ENCODE measurements around the gene RTL9.
"Not testable (repeated sequence)": the region's sequence is repeated elsewhere in the genome, so short reads cannot be mapped to it uniquely, and the experiment has no call there.

The RTL9 gene

GRCh38 chrX:110399497-110399896, 40.8 kb downstream of the RTL9 start:
- no peaks in the 10 kb centered on the region for H3K36me3 ChIP-seq (ENCODE audit: insufficient read depth, low read depth, low read length)
- no peak overlapping the region for H3K4me3 ChIP-seq (ENCODE audit: low read length)
- no peak overlapping the region for H3K27ac ChIP-seq (ENCODE audit: low read length)
- no peaks in the 10 kb centered on the region for H3K9me3 ChIP-seq (ENCODE audit: insufficient read depth, low read depth, low read length)
- H3K27me3 ChIP-seq (ENCODE audit: insufficient read depth, low read length), result no peaks in the 10 kb centered on the region
- H3K4me1 ChIP-seq (ENCODE audit: insufficient read depth, low read length), result peaks cover 2% of the 10 kb centered on the region; the same call in 1 of the 2 replicates
- H3K9ac ChIP-seq (ENCODE audit: low read depth, low read length), result no peak overlapping the region

GRCh38 chrX:110399966-110400365, 41.3 kb downstream of the RTL9 start:
- Histone ChIP-seq H3K9me3 (ENCODE audit: insufficient read depth, low read depth, low read length) (no peaks in the 10 kb centered on the region), H3K4me1 (ENCODE audit: insufficient read depth, low read length) (peaks cover 3% of the 10 kb centered on the region; the same call in 1 of the 2 replicates), H3K27ac (ENCODE audit: low read length) (no peak overlapping the region)

DNA sequence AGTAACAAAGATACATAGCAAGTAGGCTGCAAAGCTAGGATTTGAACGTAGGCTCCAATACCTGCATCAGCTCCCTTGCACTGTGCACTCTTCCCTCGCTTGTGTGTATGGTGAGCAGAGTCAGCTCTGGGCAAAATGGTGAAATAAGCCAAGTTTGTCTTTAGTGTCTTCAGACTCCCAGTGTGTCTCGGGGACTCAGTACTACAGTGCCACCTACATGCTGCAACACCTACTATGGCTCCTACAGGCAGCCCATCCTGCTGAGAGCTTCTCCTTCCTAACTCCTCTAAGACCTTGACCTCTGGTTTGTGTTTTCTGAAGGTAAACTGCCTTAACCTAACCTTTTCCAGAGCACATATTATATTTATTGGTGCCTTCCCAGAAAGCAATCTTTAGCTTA, 42.5 kb downstream of the RTL9 start:
- no peaks in the 10 kb centered on the region for H3K9me3 ChIP-seq (ENCODE audit: insufficient read depth, low read depth, low read length)
- H3K4me3 ChIP-seq (ENCODE audit: low read length), result no peak overlapping the region
- peaks cover 3% of the 10 kb centered on the region; the same call in 1 of the 2 replicates for H3K4me1 ChIP-seq (ENCODE audit: insufficient read depth, low read length)
- H3K9ac ChIP-seq (ENCODE audit: low read depth, low read length), result no peak overlapping the region
- no peak overlapping the region for H3K27ac ChIP-seq (ENCODE audit: low read length)
- no peaks in the 10 kb centered on the region for H3K27me3 ChIP-seq (ENCODE audit: insufficient read depth, low read length)
- no peaks in the 10 kb centered on the region for H3K36me3 ChIP-seq (ENCODE audit: insufficient read depth, low read depth, low read length)

More at GRCh38 chrX:110399966-110400365, 41.3 kb downstream of the RTL9 start:
- H3K9ac ChIP-seq (ENCODE audit: low read depth, low read length), result no peak overlapping the region
- no peaks in the 10 kb centered on the region for H3K36me3 ChIP-seq (ENCODE audit: insufficient read depth, low read depth, low read length)
- H3K4me3 ChIP-seq (ENCODE audit: low read length), result no peak overlapping the region
- H3K27me3 ChIP-seq (ENCODE audit: insufficient read depth, low read length), result no peaks in the 10 kb centered on the region

DNA sequence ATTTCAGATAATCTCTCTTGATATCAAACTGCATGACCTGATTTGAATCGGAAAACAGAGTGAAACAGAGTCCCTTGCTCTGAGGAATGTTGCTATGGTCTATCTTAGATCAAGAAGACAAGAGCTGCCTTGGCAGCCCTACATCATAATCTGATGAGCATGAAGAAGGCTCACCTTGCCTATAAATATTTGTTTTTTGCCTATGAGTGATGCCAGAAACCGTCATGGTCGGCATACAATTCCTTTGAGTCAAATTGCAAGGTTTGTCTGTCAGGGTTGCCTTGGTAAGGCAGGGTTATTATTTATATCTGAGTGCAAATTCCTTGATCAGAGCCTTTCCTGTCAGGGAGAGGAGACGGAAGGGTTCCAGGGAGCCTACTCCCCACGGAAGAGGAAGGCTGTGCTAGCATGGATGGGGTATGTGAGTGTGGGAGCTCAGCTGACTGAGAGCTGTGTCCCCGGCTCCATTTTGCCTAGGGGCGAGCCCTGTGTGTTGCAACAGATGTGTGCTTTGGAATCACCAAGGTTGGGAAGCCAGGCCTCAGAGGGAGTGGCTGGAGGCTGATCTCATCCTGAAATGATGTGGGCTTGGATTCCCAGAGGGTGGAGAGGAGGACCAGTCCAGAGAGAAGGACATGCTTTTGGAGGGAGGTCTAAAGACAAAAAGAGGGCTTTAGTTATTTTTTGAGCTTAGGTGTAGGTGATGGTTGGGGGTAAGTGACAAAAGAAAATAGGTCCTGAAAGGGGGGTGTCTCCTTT, 43.6 kb downstream of the RTL9 start:
- H3K4me1 ChIP-seq (ENCODE audit: insufficient read depth, low read length), result peaks cover 3% of the 10 kb centered on the region; the same call in 1 of the 2 replicates
- H3K27me3 ChIP-seq (ENCODE audit: insufficient read depth, low read length), result no peaks in the 10 kb centered on the region

DNA sequence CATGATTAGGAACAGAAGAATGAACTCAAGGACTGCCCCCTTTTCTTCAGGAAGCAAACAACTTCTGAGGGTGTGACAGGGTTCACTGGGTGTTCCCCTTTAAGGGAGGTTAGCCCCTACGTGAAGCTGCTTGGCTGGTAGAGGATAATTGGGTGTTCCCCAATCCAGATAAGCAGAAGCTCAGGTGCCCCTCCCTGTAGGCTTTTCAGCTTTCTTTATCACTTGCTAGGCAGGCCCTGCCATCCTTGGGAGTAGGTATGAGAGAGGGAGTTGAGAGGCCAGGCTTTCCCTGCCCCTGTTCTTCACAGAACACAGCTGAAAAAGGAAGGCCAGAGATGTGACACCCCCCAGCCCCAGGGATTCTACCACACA, 44.2 kb downstream of the RTL9 start:
- no peak overlapping the region for H3K4me3 ChIP-seq (ENCODE audit: low read length)
- peaks cover 3% of the 10 kb centered on the region; the same call in 1 of the 2 replicates for H3K4me1 ChIP-seq (ENCODE audit: insufficient read depth, low read length)
- no peak overlapping the region for H3K27ac ChIP-seq (ENCODE audit: low read length)
- no peaks in the 10 kb centered on the region for H3K36me3 ChIP-seq (ENCODE audit: insufficient read depth, low read depth, low read length)
- no peaks in the 10 kb centered on the region for H3K27me3 ChIP-seq (ENCODE audit: insufficient read depth, low read length)
- H3K9me3 ChIP-seq (ENCODE audit: insufficient read depth, low read depth, low read length), result no peaks in the 10 kb centered on the region
- H3K9ac ChIP-seq (ENCODE audit: low read depth, low read length), result no peak overlapping the region

More for the DNA sequence above, 43.6 kb downstream of the RTL9 start:
- Histone ChIP-seq H3K9ac (ENCODE audit: low read depth, low read length) (no peak overlapping the region), H3K27ac (ENCODE audit: low read length) (no peak overlapping the region), H3K9me3 (ENCODE audit: insufficient read depth, low read depth, low read length) (no peaks in the 10 kb centered on the region), H3K4me3 (ENCODE audit: low read length) (no peak overlapping the region), H3K36me3 (ENCODE audit: insufficient read depth, low read depth, low read length) (no peaks in the 10 kb centered on the region)

DNA sequence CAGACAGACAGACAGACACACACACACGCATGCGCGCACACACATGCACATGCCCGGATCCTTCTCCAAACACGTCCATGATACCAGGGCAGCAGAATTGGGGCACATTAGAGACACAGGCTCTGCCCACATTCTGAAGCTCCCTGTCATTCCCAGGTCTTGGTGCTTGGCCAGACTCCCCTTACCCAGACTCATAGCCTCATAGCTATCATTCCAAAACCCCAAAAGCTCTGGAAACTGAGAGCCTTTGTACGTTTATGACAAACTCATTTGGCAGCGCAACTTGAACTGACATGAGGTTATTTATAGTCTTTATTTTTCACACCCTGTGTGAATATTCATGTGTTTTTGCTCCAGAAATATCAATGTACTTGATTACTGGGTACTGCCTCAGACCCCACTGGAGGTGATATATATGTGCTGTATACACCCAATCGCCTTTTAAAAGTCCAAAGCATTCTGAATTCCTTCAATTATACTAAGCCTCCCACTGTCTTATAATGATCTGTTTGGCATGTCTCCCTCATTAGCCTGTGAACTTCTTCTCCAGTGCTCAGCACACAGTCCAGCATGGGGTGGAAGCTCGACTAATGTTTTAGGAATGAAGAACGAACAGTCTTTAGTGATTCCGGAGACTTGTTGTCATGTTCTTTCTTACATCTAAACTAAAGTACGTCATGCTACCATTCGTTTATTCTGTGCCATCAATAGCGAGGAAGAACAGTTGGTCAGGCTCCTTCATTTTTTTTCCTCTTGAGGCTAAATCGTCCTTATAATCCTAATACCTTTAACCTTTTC, 45.0 kb downstream of the RTL9 start:
- H3K9me3 ChIP-seq (ENCODE audit: insufficient read depth, low read depth, low read length), result no peaks in the 10 kb centered on the region
- no peak overlapping the region for H3K9ac ChIP-seq (ENCODE audit: low read depth, low read length)
- no peaks in the 10 kb centered on the region for H3K36me3 ChIP-seq (ENCODE audit: insufficient read depth, low read depth, low read length)
- H3K4me1 ChIP-seq (ENCODE audit: insufficient read depth, low read length), result peaks cover 3% of the 10 kb centered on the region; the same call in 1 of the 2 replicates
- no peaks in the 10 kb centered on the region for H3K27me3 ChIP-seq (ENCODE audit: insufficient read depth, low read length)
- H3K27ac ChIP-seq (ENCODE audit: low read length), result no peak overlapping the region
- H3K4me3 ChIP-seq (ENCODE audit: low read length), result no peak overlapping the region

DNA sequence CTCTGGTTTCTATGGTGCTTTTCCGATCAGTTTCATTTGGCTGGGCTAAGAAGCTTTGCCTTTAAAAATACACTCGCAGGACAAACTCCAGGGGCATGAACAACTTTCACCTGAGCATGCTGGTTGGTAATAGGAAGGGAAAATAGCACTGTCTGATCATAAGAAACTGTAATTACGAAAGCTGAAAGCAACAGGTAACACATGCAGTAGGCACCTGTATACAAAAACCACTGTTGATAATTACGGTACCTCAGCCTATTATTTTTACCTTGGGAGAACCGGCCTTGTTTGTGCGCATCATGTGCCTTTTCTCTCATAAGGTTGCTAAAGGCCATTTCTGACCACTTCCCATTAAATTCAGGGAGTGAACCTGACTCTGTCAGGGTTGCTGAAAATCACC, 45.7 kb downstream of the RTL9 start:
- Histone ChIP-seq H3K4me3 (ENCODE audit: low read length) (no peak overlapping the region), H3K36me3 (ENCODE audit: insufficient read depth, low read depth, low read length) (no peaks in the 10 kb centered on the region), H3K27me3 (ENCODE audit: insufficient read depth, low read length) (no peaks in the 10 kb centered on the region), H3K4me1 (ENCODE audit: insufficient read depth, low read length) (peaks cover 3% of the 10 kb centered on the region; the same call in 1 of the 2 replicates), H3K27ac (ENCODE audit: low read length) (no peak overlapping the region), H3K9me3 (ENCODE audit: insufficient read depth, low read depth, low read length) (no peaks in the 10 kb centered on the region), H3K9ac (ENCODE audit: low read depth, low read length) (no peak overlapping the region)

DNA sequence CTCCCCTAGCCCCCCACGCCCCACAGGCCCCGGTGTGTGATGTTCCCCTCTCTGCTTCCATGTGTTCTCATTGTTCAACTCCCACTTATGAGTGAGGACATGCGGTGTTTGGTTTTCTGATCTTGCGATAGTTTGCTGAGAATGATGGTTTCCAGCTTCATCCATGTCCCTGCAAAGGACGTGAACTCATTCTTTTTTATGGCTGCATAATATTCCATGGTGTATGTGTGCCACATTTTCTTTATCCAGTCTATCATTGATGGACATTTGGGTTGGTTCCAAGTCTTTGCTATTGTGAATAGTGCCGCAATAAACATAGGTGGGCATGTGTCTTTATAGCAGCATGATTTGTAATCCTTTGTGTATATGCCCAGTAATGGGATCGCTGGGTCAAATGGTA, 47.6 kb downstream of the RTL9 start:
- H3K27ac ChIP-seq (ENCODE audit: low read length); H3K9me3 ChIP-seq (ENCODE audit: insufficient read depth, low read depth, low read length); H3K4me1 ChIP-seq (ENCODE audit: insufficient read depth, low read length); H3K27me3 ChIP-seq (ENCODE audit: insufficient read depth, low read length); H3K9ac ChIP-seq (ENCODE audit: low read depth, low read length); H3K4me3 ChIP-seq (ENCODE audit: low read length); H3K36me3 ChIP-seq (ENCODE audit: insufficient read depth, low read depth, low read length): not testable (repeated sequence)

DNA sequence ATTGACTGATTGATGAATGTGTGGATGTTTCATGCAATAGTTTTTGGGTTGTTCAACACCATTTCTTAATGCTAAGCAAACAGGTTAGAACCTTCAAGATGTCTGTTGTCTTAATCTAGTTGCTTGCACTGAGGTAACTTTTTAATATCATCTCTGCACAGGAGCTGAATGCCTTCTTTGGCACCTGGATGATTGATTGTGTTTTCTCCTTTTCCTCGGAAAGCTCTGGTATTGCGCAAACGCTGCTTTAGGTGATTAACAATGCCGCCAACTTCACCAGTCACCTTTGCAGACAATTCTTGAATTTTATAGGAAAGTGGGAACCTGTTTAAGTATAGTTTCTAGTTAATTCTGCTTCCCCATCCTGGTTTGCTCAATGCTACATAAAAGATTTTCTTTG, 48.2 kb downstream of the RTL9 start:
- no peaks in the 10 kb centered on the region for H3K9me3 ChIP-seq (ENCODE audit: insufficient read depth, low read depth, low read length)
- H3K4me1 ChIP-seq (ENCODE audit: insufficient read depth, low read length), result peaks cover 3% of the 10 kb centered on the region; the same call in 1 of the 2 replicates
- no peaks in the 10 kb centered on the region for H3K36me3 ChIP-seq (ENCODE audit: insufficient read depth, low read depth, low read length)
- no peak overlapping the region for H3K27ac ChIP-seq (ENCODE audit: low read length)
- no peak overlapping the region for H3K9ac ChIP-seq (ENCODE audit: low read depth, low read length)
- H3K4me3 ChIP-seq (ENCODE audit: low read length), result no peak overlapping the region
- no peaks in the 10 kb centered on the region for H3K27me3 ChIP-seq (ENCODE audit: insufficient read depth, low read length)

GRCh38 chrX:110407910-110408545, 49.4 kb downstream of the RTL9 start:
- Histone ChIP-seq H3K9me3 (ENCODE audit: insufficient read depth, low read depth, low read length) (no peaks in the 10 kb centered on the region), H3K9ac (ENCODE audit: low read depth, low read length) (no peak overlapping the region), H3K36me3 (ENCODE audit: insufficient read depth, low read depth, low read length) (no peaks in the 10 kb centered on the region), H3K27ac (ENCODE audit: low read length) (no peak overlapping the region), H3K4me3 (ENCODE audit: low read length) (no peak overlapping the region), H3K4me1 (ENCODE audit: insufficient read depth, low read length) (peaks cover 3% of the 10 kb centered on the region; the same call in 1 of the 2 replicates), H3K27me3 (ENCODE audit: insufficient read depth, low read length) (no peaks in the 10 kb centered on the region)
